Spleen (tissue), 11 donors: ENCODE data around the gene ZBTB7C. TPM values are rescaled to one million over a fixed set of nuclear protein-coding genes. Genes with fewer than 3 reads are reported as not detected.

ENCODE experiments used
- DNase-seq: peaks from one replicate; pipeline ENCODE4 v3.0.0-alpha.2; 2020
- H3K27ac ChIP-seq, 8 donors: fragments of 200-600 bp; sonication (generic) in 7 of 8; 1 replicate in 4 of 8; 2 replicates in 4 of 8; pipeline versions ENCODE4 v1.5.0 to v1.8.0; 2016 to 2021; ENCODE audit warnings: inconsistent platforms in 4 of 8, mild to moderate bottlenecking in 4 of 8, moderate library complexity in 1 of 8
- H3K27me3 ChIP-seq, 7 donors: fragments of 200-600 bp; sonication (generic) in 6 of 7; replicated peaks in 1 of 7; 1 replicate in 4 of 7; 2 replicates in 3 of 7; pipeline versions ENCODE4 v1.5.0 to v1.8.0; 2016 to 2021; ENCODE audit warnings: inconsistent platforms in 3 of 7, mild to moderate bottlenecking in 1 of 7
- H3K36me3 ChIP-seq, 6 donors: fragments of 200-600 bp; sonication (generic) in 5 of 6; 1 replicate in 4 of 6; 2 replicates in 2 of 6; pipeline versions ENCODE4 v1.5.0 to v1.8.0; 2016 to 2021; ENCODE audit warnings: inconsistent platforms in 2 of 6
- H3K4me1 ChIP-seq, 6 donors: fragments of 200-600 bp; sonication (generic) in 5 of 6; 1 replicate in 3 of 6; 2 replicates in 3 of 6; pipeline versions ENCODE4 v1.5.0 to v1.8.0; 2016 to 2021; ENCODE audit warnings: inconsistent platforms in 3 of 6
- H3K4me3 ChIP-seq, 8 donors: fragments of 200-600 bp; sonication (generic) in 7 of 8; 1 replicate in 4 of 8; 2 replicates in 4 of 8; pipeline versions ENCODE4 v1.5.0 to v1.8.0; 2016 to 2021; ENCODE audit warnings: inconsistent platforms in 4 of 8, mild to moderate bottlenecking in 4 of 8, moderate library complexity in 2 of 8
- H3K9me3 ChIP-seq, 8 donors: fragments of 200-600 bp; sonication (generic) in 7 of 8; 1 replicate in 4 of 8; 2 replicates in 4 of 8; pipeline versions ENCODE4 v1.5.0 to v1.8.0; 2016 to 2021; ENCODE audit warnings: inconsistent platforms in 4 of 8
- POLR2A ChIP-seq, 3 donors: fragments of 450-650 bp; IDR thresholded peaks; one replicate each; pipeline ENCODE4 v1.5.1; 2017; ENCODE audit warnings: antibody characterized with exemption in 3 of 3, mild to moderate bottlenecking in 1 of 3
- POLR2AphosphoS5 ChIP-seq, 3 donors: sonication (generic); formaldehyde crosslinking; IDR thresholded peaks; one replicate each; pipeline ENCODE4 v1.5.1; 2017; ENCODE audit warnings: antibody characterized with exemption in 3 of 3
- WGBS, 5 donors: extraction: QIAGEN DNeasy Blood & Tissue Kit in 3 of 5; methylation state at CpG; one replicate each; pipeline versions ENCODE4 v1.1.5 to v1.1.7; 2013 to 2018; 5-methylcytosine and 5-hydroxymethylcytosine counted together
- intact Hi-C: fragments of 100-400 bp; cut with DNase I; formaldehyde crosslinking; loops from one replicate; pipeline ENCODE4 v1.15.0; 2023; ENCODE audit warnings: low total_unique reads
- polyA plus RNA-seq, 3 donors: library from polyadenylated mRNA; stranded (reverse); fragments of 200-250 nt; gene quantifications; one replicate each; pipeline ENCODE4 v1.2.1, GENCODE V29; 2013
- total RNA-seq, 7 donors: library from RNA; depleted of rRNA in 3 of 7; stranded (reverse); fragments of >200 nt in 3 of 7; fragmentation: NEBNext Ultra II Directional in 4 of 7; extraction: Animal tissue kit (Norgen Biotek cat#: 25700) in 4 of 7; gene quantifications; one replicate each; pipeline versions ENCODE4 v1.1.0 to v1.2.1, GENCODE V29; 2016 to 2021
- TF ChIP-seq, protein P1 (sequence below), 11 experiments: fragments of 200-600 bp in 7 of 11; fragments of 450-650 bp in 4 of 11; sonication (generic) in 4 of 11; IDR thresholded peaks in 8 of 11; conservative IDR thresholded peaks in 3 of 11; 1 replicate in 7 of 11; 2 replicates in 4 of 11; pipeline versions ENCODE4 v1.4.0 to v1.8.0; 2016 to 2021; ENCODE audit warnings: antibody characterized with exemption in 11 of 11, inconsistent platforms in 4 of 11, mild to moderate bottlenecking in 1 of 11
- donor health status: healthy with polysubstance abuse.
- donor health status: DM: no; HTN: no; CAD: no; lungs with moderate emphysema.
- donor health status: DM: no; HTN: no; CAD: no.
- donor health status: Bipolar disorder and iron deficiency.
- donor health status: healthy.
- donor health status: DM: no; HTN: no; CAD: no.
- donor health status: DM: yes; HTN: yes; CAD: no.

Gene ZBTB7C
- total and polyA plus RNA-seq, 10 donors = 1.00 to 64.2 (median 18.8) TPM

DNA sequence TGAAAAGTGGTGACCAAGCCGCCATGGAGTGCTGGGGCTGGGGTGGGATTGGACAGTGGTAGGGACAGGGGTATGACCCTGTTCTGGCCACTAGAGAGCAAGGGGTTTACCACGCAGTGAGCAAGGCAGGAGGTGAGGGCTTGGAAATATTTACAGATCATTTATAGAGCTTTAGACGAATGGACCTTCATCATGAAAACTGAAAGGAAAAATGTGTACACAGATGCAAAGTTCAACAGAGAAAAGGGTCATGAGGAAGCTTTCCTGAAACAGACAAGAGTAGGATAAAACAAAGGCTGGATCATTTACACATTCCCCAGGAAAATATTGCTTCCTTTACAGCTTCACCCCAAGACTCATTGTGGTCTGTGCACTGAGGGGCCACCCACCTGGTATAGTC, 348.2 kb downstream of the ZBTB7C start:
- Histone ChIP-seq H3K27ac (no peak overlapping the region), H3K4me3 (no peak overlapping the region), H3K36me3 (no peaks in the 10 kb centered on the region), H3K4me1 (peaks cover 0 to 13% (median 0%) of the 10 kb centered on the region in 6 donors), H3K9me3 (peaks cover 0 to 5% (median 0%) of the 10 kb centered on the region in 8 donors), H3K27me3 (peaks cover 0 to 26% (median 0%) of the 10 kb centered on the region in 7 donors)
- DNase-seq = no peak
- intact Hi-C loops = no loop called here
- WGBS, 5 donors = 64 to 80% (median 70%) methylated on average over 3 of the region's 3 CpGs
- TF ChIP-seq, protein P1, sequence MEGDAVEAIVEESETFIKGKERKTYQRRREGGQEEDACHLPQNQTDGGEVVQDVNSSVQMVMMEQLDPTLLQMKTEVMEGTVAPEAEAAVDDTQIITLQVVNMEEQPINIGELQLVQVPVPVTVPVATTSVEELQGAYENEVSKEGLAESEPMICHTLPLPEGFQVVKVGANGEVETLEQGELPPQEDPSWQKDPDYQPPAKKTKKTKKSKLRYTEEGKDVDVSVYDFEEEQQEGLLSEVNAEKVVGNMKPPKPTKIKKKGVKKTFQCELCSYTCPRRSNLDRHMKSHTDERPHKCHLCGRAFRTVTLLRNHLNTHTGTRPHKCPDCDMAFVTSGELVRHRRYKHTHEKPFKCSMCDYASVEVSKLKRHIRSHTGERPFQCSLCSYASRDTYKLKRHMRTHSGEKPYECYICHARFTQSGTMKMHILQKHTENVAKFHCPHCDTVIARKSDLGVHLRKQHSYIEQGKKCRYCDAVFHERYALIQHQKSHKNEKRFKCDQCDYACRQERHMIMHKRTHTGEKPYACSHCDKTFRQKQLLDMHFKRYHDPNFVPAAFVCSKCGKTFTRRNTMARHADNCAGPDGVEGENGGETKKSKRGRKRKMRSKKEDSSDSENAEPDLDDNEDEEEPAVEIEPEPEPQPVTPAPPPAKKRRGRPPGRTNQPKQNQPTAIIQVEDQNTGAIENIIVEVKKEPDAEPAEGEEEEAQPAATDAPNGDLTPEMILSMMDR (IDR thresholded peaks at IDR 0.05 in 8 of 11, conservative IDR thresholded peaks at IDR 0.05 in 3 of 11) = no peak
- no peak for TF ChIP-seq POLR2A (IDR thresholded peaks at IDR 0.05)
- TF ChIP-seq POLR2AphosphoS5 (IDR thresholded peaks at IDR 0.05) = no peak

DNA sequence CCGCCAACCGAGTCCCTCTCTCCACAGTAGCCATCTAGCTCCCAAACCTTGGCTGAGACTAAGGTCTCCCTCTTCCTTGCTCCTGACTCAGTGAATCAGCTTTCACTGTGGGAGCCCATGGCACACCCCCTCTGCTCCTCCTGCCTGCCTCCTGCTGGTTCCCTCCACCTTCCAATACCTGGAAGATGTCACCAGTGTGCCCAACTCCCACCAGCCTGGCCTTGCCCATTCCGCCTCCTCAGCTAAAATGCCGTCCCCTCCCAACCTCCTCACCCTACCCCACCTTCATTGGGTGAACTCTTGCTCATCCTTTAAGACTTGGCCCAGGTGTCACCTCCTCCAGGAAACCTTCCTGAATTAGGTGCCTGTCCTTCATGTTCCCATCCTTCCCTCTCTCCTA, 348.8 kb downstream of the ZBTB7C start:
- Histone ChIP-seq H3K36me3 (no peaks in the 10 kb centered on the region), H3K27ac (no peak overlapping the region), H3K4me1 (peaks cover 0 to 13% (median 0%) of the 10 kb centered on the region in 6 donors), H3K4me3 (no peak overlapping the region), H3K9me3 (peaks cover 0 to 5% (median 0%) of the 10 kb centered on the region in 8 donors), H3K27me3 (peaks cover 0 to 28% (median 0%) of the 10 kb centered on the region in 7 donors)
- TF ChIP-seq POLR2AphosphoS5 (IDR thresholded peaks at IDR 0.05) = no peak
- TF ChIP-seq POLR2A (IDR thresholded peaks at IDR 0.05) = no peak
- TF ChIP-seq, protein P1 (IDR thresholded peaks at IDR 0.05 in 8 of 11, conservative IDR thresholded peaks at IDR 0.05 in 3 of 11) = no peak
- intact Hi-C loops = no loop called here
- DNase-seq = peak; percentile 31
- WGBS, 5 donors = 77 to 89% (median 83%) methylated on average over 4 of the region's 4 CpGs

DNA sequence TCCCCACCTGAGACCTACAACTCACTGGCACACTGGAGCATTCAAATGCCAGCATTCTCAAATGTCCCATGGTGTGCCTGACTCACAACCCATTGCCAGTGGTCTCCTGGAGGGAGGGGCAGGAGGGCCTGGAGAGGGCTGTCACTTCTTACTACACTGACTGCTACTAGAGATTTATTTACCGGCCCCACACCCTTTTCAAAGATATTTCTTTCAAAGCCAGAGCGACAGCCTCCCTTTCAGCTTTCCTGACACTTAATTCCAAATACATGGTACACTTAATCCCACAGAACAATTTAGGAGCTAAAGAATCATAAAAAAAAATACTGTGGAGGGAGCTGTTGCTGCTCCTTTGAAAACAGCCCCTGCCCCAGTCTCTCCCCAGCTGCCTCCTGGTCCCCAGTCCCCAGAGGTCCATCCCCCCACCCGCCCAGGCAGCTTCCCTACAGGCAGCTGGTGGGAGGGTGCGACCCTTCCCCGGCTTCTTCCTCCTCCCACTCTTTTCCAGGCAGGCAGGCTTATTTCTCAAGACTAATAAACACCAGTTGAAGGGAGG, 349.6 kb downstream of the ZBTB7C start:
- TF ChIP-seq POLR2A (IDR thresholded peaks at IDR 0.05) (no peak), POLR2AphosphoS5 (IDR thresholded peaks at IDR 0.05) (no peak)
- TF ChIP-seq, protein P1 (IDR thresholded peaks at IDR 0.05 in 8 of 11, conservative IDR thresholded peaks at IDR 0.05 in 3 of 11) = no peak
- H3K27ac ChIP-seq = no peak overlapping the region
- H3K4me3 ChIP-seq = no peak overlapping the region
- H3K27me3 ChIP-seq = peaks cover 0 to 37% (median 0%) of the 10 kb centered on the region in 7 donors
- peaks cover 0 to 5% (median 0%) of the 10 kb centered on the region in 8 donors for H3K9me3 ChIP-seq
- WGBS, 5 donors = 30 to 40% (median 31%) methylated on average over 5 of the region's 5 CpGs
- DNase-seq = peak; percentile 56
- intact Hi-C loops = no loop called here
- peaks cover 0 to 17% (median 1%) of the 10 kb centered on the region in 6 donors for H3K4me1 ChIP-seq
- no peaks in the 10 kb centered on the region for H3K36me3 ChIP-seq

DNA sequence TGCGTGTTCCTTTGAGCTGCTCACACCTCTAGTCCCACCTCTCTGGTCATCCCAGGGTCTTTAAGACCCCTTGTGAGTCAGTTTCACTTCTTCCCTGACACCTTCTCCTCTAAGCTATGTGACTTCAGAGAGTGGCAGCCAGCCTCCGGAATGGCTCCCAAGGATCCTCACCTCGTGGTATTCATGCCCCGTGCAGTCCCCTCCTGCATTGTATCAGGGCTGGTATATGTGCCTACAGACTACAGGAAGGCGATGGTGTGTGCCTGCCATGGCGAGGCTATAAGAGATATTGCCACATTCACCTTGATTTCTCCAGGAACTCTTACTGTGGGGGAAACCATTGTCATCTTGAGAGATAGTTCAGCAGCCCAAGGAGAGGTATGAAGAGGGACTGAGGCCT, 350.7 kb downstream of the ZBTB7C start:
- Histone ChIP-seq H3K27me3 (peaks cover 0 to 47% (median 0%) of the 10 kb centered on the region in 7 donors), H3K9me3 (peaks cover 0 to 5% (median 0%) of the 10 kb centered on the region in 8 donors), H3K27ac (no peak overlapping the region), H3K36me3 (no peaks in the 10 kb centered on the region), H3K4me1 (peaks cover 0 to 28% (median 7%) of the 10 kb centered on the region in 6 donors), H3K4me3 (no peak overlapping the region)
- TF ChIP-seq, protein P1 (IDR thresholded peaks at IDR 0.05 in 8 of 11, conservative IDR thresholded peaks at IDR 0.05 in 3 of 11) = no peak
- TF ChIP-seq POLR2AphosphoS5 (IDR thresholded peaks at IDR 0.05) = no peak
- TF ChIP-seq POLR2A (IDR thresholded peaks at IDR 0.05) = no peak
- peak; percentile 52 for DNase-seq
- 74 to 88% (median 81%) methylated on average over 6 of the region's 6 CpGs for WGBS, 5 donors
- intact Hi-C loops = no loop called here
